Ishikawa (cell line): ENCODE data around the gene RARB.

Experiments
- CEBPB ChIP-seq: IDR thresholded peaks from 2 replicates; pipeline ENCODE4 v1.6.1; 2012
- CREB1 ChIP-seq: IDR thresholded peaks from 2 replicates; pipeline ENCODE4 v1.6.1; 2012; ENCODE audit warnings: low read depth
- EP300 ChIP-seq: IDR thresholded peaks from 2 replicates; pipeline ENCODE4 v1.6.1; 2012; ENCODE audit warnings: borderline replicate concordance
- FOXM1 ChIP-seq: IDR thresholded peaks from 2 replicates; pipeline ENCODE4 v1.6.1; 2012; ENCODE audit warnings: low read depth, borderline replicate concordance
- MAX ChIP-seq: IDR thresholded peaks from 2 replicates; pipeline ENCODE4 v1.6.1; 2012
- NFIC ChIP-seq: IDR thresholded peaks from 2 replicates; pipeline ENCODE4 v1.6.1; 2012
- RAD21 ChIP-seq: IDR thresholded peaks from 2 replicates; pipeline ENCODE4 v1.6.1; 2012; ENCODE audit warnings: low read depth
- TAF1 ChIP-seq: IDR thresholded peaks from 2 replicates; pipeline ENCODE4 v1.6.1; 2012; ENCODE audit warnings: low read depth, mild to moderate bottlenecking
- TCF12 ChIP-seq: IDR thresholded peaks from 2 replicates; pipeline ENCODE4 v1.6.1; 2012; ENCODE audit warnings: low read depth
- TEAD4 ChIP-seq: IDR thresholded peaks from 2 replicates; pipeline ENCODE4 v1.6.1; 2012
- USF1 ChIP-seq: IDR thresholded peaks from 2 replicates; pipeline ENCODE4 v1.6.1; 2012
- YY1 ChIP-seq: IDR thresholded peaks from 2 replicates; pipeline ENCODE4 v1.6.1; 2012; ENCODE audit warnings: low read depth
- TF ChIP-seq, protein P1 (sequence below): IDR thresholded peaks from 2 replicates; pipeline ENCODE4 v1.6.1; 2012; ENCODE audit warnings: low read depth, mild to moderate bottlenecking

GRCh38 chr3:25581823-25582222 lies 153.8 kb downstream of the RARB start:
- TF ChIP-seq EP300 (no peak), CREB1 (no peak), RAD21 (no peak), MAX (no peak), TEAD4 (no peak), YY1 (no peak), USF1 (no peak), CEBPB (no peak), TAF1 (no peak), NFIC (no peak), TCF12 (no peak), FOXM1 (no peak)
- TF ChIP-seq, protein P1, sequence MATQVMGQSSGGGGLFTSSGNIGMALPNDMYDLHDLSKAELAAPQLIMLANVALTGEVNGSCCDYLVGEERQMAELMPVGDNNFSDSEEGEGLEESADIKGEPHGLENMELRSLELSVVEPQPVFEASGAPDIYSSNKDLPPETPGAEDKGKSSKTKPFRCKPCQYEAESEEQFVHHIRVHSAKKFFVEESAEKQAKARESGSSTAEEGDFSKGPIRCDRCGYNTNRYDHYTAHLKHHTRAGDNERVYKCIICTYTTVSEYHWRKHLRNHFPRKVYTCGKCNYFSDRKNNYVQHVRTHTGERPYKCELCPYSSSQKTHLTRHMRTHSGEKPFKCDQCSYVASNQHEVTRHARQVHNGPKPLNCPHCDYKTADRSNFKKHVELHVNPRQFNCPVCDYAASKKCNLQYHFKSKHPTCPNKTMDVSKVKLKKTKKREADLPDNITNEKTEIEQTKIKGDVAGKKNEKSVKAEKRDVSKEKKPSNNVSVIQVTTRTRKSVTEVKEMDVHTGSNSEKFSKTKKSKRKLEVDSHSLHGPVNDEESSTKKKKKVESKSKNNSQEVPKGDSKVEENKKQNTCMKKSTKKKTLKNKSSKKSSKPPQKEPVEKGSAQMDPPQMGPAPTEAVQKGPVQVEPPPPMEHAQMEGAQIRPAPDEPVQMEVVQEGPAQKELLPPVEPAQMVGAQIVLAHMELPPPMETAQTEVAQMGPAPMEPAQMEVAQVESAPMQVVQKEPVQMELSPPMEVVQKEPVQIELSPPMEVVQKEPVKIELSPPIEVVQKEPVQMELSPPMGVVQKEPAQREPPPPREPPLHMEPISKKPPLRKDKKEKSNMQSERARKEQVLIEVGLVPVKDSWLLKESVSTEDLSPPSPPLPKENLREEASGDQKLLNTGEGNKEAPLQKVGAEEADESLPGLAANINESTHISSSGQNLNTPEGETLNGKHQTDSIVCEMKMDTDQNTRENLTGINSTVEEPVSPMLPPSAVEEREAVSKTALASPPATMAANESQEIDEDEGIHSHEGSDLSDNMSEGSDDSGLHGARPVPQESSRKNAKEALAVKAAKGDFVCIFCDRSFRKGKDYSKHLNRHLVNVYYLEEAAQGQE, result no peak
